Measurements from ENCODE around the gene DPP3.
A peak's percentile ranks its signal among the peaks of the same experiment; 100 is the strongest.
"Not testable (repeated sequence)": the region's sequence is repeated elsewhere in the genome, so short reads cannot be mapped to it uniquely, and the experiment has no call there.

DPP3 gene

GRCh38 chr11:66532784-66533183 lies 52.5 kb downstream of the DPP3 start:
- no peak for DNase-seq (ENCODE audit: low read depth)

GRCh38 chr11:66539170-66539869 lies 59.1 kb downstream of the DPP3 start:
- DNase-seq (ENCODE audit: low read depth): no peak

- DNase-seq (ENCODE audit: low read depth): no peak
Observed at GRCh38 chr11:66539870-66540213, 59.6 kb downstream of the DPP3 start.

GRCh38 chr11:66540598-66540997 lies 60.4 kb downstream of the DPP3 start:
- DNase-seq (ENCODE audit: low read depth): not testable (repeated sequence)

GRCh38 chr11:66541892-66542291 lies 61.7 kb downstream of the DPP3 start:
- no peak for DNase-seq (ENCODE audit: low read depth)

GRCh38 chr11:66542362-66542761 lies 62.1 kb downstream of the DPP3 start:
- no peak for DNase-seq (ENCODE audit: low read depth)

- DNase-seq (ENCODE audit: low read depth): peak; percentile 20
Observed at GRCh38 chr11:66543263-66544107, 63.3 kb downstream of the DPP3 start.

- DNase-seq (ENCODE audit: low read depth): not testable (repeated sequence)
Observed at GRCh38 chr11:66544952-66545351, 64.7 kb downstream of the DPP3 start.

GRCh38 chr11:66545701-66546367 lies 65.6 kb downstream of the DPP3 start, which contains the start of gene ZDHHC24:
Gene ZDHHC24, minus strand, starts transcription at chr11:66546048. Its CDS starts 45 bp downstream, at chr11:66546003.
- peak; percentile 76 for DNase-seq (ENCODE audit: low read depth)

- DNase-seq (ENCODE audit: low read depth): no peak
Observed at GRCh38 chr11:66546368-66546965, 66.2 kb downstream of the DPP3 start, which contains the start of gene ACTN3. Gene ACTN3, plus strand, starts transcription at chr11:66546903. Its CDS starts 35 bp downstream, at chr11:66546938.

- no peak for DNase-seq (ENCODE audit: low read depth)
Observed at GRCh38 chr11:66546966-66547661, 66.9 kb downstream of the DPP3 start.

GRCh38 chr11:66547662-66548009 lies 67.4 kb downstream of the DPP3 start:
- DNase-seq (ENCODE audit: low read depth): no peak

GRCh38 chr11:66548041-66548440 lies 67.8 kb downstream of the DPP3 start:
- DNase-seq (ENCODE audit: low read depth): no peak

GRCh38 chr11:66548774-66549630 lies 68.8 kb downstream of the DPP3 start:
- DNase-seq (ENCODE audit: low read depth): no peak

GRCh38 chr11:66549696-66550095 lies 69.5 kb downstream of the DPP3 start:
- DNase-seq (ENCODE audit: low read depth): no peak

- DNase-seq (ENCODE audit: low read depth): no peak
Observed at GRCh38 chr11:66550887-66551286, 70.7 kb downstream of the DPP3 start.

GRCh38 chr11:66554602-66555001 lies 74.4 kb downstream of the DPP3 start:
- DNase-seq (ENCODE audit: low read depth): no peak

GRCh38 chr11:66555416-66555815 lies 75.2 kb downstream of the DPP3 start:
- no peak for DNase-seq (ENCODE audit: low read depth)

GRCh38 chr11:66556086-66556485 lies 75.9 kb downstream of the DPP3 start:
- DNase-seq (ENCODE audit: low read depth): no peak

GRCh38 chr11:66557733-66558326 lies 77.6 kb downstream of the DPP3 start:
- DNase-seq (ENCODE audit: low read depth): no peak
